PC-9 (cell line): Measurements from ENCODE around the gene SHTN1. TPM values are rescaled to one million over a fixed set of nuclear protein-coding genes. Genes with fewer than 3 reads are reported as not detected.

Experiments used
- BruUV-seq: library from RNA; stranded (reverse); fragments of 400-500 nt; replicated peaks from 2 replicates; lab custom pipeline; 2021; lab: Mats Ljungman, UMichigan
- CTCF ChIA-PET: fragments of 300-600 bp; sonication (Branson Sonifier 250); formaldehyde crosslinking; loops from one replicate; lab custom pipeline; 2022; ENCODE audit warnings: antibody characterized with exemption; lab: Charles Lee
- POLR2A ChIA-PET: fragments of 300-600 bp; sonication (Branson Sonifier 250); formaldehyde crosslinking; loops from one replicate; lab custom pipeline; 2022; ENCODE audit warnings: antibody characterized with exemption; ENCODE audit not compliant: unreplicated experiment; lab: Charles Lee
- DNase-seq, 2 experiments: peaks; one replicate each; pipeline versions ENCODE4 v3.0.0 to v3.0.0-alpha.2; 2015 to 2022; ENCODE audit warnings: mixed read lengths in 1 of 2
- H2AFZ ChIP-seq: fragments of 200-600 bp; sonication (generic); 2 replicates; pipeline ENCODE4 v1.8.1; 2017; ENCODE audit warnings: antibody characterized with exemption
- H3F3A ChIP-seq: fragments of 200-600 bp; sonication (generic); 2 replicates; pipeline ENCODE4 v1.8.1; 2017; ENCODE audit warnings: antibody characterized with exemption, mild to moderate bottlenecking, low read depth; ENCODE audit not compliant: insufficient read depth
- H3K27ac ChIP-seq: fragments of 200-600 bp; sonication (generic); 2 replicates; pipeline ENCODE4 v1.6.1; 2016; ENCODE audit warnings: mixed run types
- H3K27me3 ChIP-seq: fragments of 200-600 bp; sonication (generic); 2 replicates; pipeline ENCODE4 v1.6.1; 2016; ENCODE audit warnings: low read depth, mixed run types; ENCODE audit not compliant: insufficient read depth
- H3K36me3 ChIP-seq: fragments of 200-600 bp; sonication (generic); 2 replicates; pipeline ENCODE4 v1.6.1; 2016; ENCODE audit warnings: low read depth, mixed run types
- H3K4me1 ChIP-seq: fragments of 200-600 bp; sonication (generic); replicated peaks from 2 replicates; pipeline ENCODE4 v1.6.1; 2016; ENCODE audit warnings: mixed run types; ENCODE audit not compliant: insufficient read depth
- H3K4me2 ChIP-seq: fragments of 200-600 bp; sonication (generic); 2 replicates; pipeline ENCODE4 v1.6.1; 2017; ENCODE audit warnings: mixed run types
- H3K4me3 ChIP-seq: fragments of 200-600 bp; sonication (generic); 2 replicates; pipeline ENCODE4 v1.6.1; 2016; ENCODE audit warnings: mixed run types
- H3K79me2 ChIP-seq: fragments of 200-600 bp; sonication (generic); 2 replicates; pipeline ENCODE4 v1.6.1; 2017; ENCODE audit warnings: low read depth, mixed run types
- H3K9me2 ChIP-seq: fragments of 200-600 bp; sonication (generic); 2 replicates; pipeline ENCODE4 v1.8.1; 2017; ENCODE audit warnings: mild to moderate bottlenecking; ENCODE audit not compliant: insufficient read depth
- H3K9me3 ChIP-seq: fragments of 200-600 bp; sonication (generic); 2 replicates; pipeline ENCODE4 v1.8.1; 2016; ENCODE audit warnings: low read depth; ENCODE audit not compliant: insufficient read depth
- H4K20me1 ChIP-seq: fragments of 200-600 bp; sonication (generic); 2 replicates; pipeline ENCODE4 v1.8.1; 2017; ENCODE audit not compliant: insufficient read depth
- EZH2 ChIP-seq: fragments of 200-600 bp; sonication (generic); IDR thresholded peaks from 2 replicates; pipeline ENCODE4 v1.8.0; 2017; ENCODE audit warnings: antibody characterized with exemption, low read depth
- intact Hi-C: fragments of 100-400 bp; cut with micrococcal nuclease; formaldehyde crosslinking; loops from one replicate; pipeline ENCODE4 v1.10.0; 2022; ENCODE audit not compliant: unreplicated experiment
- total RNA-seq: library from RNA; stranded (reverse); gene quantifications from 2 replicates; pipeline ENCODE4 v1.2.3, GENCODE V29; 2021
- TF ChIP-seq, protein P1 (sequence below): fragments of 200-600 bp; sonication (generic); conservative IDR thresholded peaks from 2 replicates; pipeline ENCODE4 v1.6.1; 2017; ENCODE audit warnings: mixed run types, antibody characterized with exemption, mild to moderate bottlenecking, moderate library complexity

Gene SHTN1
- total RNA-seq, 1 experiment from 2014 or later: 33.6 TPM

DNA sequence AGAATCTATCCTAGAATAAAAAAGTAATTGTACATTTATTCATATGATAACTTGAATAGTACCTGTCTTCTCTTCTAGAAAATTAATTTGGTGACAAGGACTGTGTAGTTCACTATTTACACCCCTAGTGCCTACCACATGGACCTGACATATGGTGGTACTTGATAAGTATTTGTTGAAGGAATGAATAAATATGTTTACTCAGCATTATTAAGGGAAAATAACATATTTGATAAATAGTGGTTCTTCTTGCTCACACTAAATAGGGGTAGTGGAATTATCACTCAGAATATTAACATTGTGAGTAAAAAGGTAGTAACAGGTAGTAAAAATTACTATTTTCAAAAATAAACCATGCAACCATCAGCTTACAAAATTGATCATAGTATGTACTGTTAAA, 2.8 kb downstream of the SHTN1 start:
- no TSS peak for BruUV-seq

DNA sequence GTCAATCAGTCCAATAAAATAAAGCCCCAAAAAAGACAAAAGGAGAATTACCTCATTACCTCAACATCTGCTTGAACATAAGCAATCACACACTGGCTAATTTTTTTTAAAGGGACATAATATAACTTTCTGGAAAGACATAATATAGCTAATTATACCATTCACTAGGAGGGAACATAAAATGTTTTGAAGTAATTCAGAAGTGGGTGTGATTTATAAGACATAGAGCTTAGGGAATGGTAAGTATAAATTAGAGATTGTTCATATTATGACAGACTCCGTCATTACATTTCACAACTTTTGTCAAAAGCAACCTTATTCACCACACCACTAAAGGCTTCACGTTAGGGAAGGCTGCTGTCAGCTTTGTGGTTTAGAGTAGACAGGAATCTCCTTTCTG, 3.8 kb downstream of the SHTN1 start:
- no peak overlapping the region for H3K4me3 ChIP-seq
- no peaks in the 10 kb centered on the region for H3K9me3 ChIP-seq
- H3K4me1 ChIP-seq: peaks cover 27% of the 10 kb centered on the region
- BruUV-seq: no TSS peak
- TF ChIP-seq, protein P1, sequence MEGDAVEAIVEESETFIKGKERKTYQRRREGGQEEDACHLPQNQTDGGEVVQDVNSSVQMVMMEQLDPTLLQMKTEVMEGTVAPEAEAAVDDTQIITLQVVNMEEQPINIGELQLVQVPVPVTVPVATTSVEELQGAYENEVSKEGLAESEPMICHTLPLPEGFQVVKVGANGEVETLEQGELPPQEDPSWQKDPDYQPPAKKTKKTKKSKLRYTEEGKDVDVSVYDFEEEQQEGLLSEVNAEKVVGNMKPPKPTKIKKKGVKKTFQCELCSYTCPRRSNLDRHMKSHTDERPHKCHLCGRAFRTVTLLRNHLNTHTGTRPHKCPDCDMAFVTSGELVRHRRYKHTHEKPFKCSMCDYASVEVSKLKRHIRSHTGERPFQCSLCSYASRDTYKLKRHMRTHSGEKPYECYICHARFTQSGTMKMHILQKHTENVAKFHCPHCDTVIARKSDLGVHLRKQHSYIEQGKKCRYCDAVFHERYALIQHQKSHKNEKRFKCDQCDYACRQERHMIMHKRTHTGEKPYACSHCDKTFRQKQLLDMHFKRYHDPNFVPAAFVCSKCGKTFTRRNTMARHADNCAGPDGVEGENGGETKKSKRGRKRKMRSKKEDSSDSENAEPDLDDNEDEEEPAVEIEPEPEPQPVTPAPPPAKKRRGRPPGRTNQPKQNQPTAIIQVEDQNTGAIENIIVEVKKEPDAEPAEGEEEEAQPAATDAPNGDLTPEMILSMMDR: no peak
- no peak for TF ChIP-seq EZH2
- ChIA-PET POLR2A (no interaction called here), CTCF (no interaction called here)
- no peak overlapping the region for H3K27ac ChIP-seq
- H3K27me3 ChIP-seq: no peaks in the 10 kb centered on the region
- DNase-seq: no peak
- H3K9me2 ChIP-seq: no peaks in the 10 kb centered on the region
- H4K20me1 ChIP-seq: no peaks in the 10 kb centered on the region
- no peak overlapping the region for H2AFZ ChIP-seq
- H3K79me2 ChIP-seq: peaks cover 50% of the 10 kb centered on the region
- intact Hi-C loops: loop anchor here (10.0 kb wide), 2 partner anchors 164 to 196 kb away; no protein-coding TSS in a partner anchor
- H3K4me2 ChIP-seq: no peak overlapping the region
- no peaks in the 10 kb centered on the region for H3K36me3 ChIP-seq
- peaks cover 9% of the 10 kb centered on the region for H3F3A ChIP-seq

More for the DNA sequence above, 2.8 kb downstream of the SHTN1 start:
- TF ChIP-seq EZH2: no peak
- TF ChIP-seq, protein P1: no peak
- Histone ChIP-seq H3K9me3 (no peaks in the 10 kb centered on the region), H3K36me3 (no peaks in the 10 kb centered on the region), H3K27me3 (no peaks in the 10 kb centered on the region), H3K4me3 (no peak overlapping the region), H4K20me1 (no peaks in the 10 kb centered on the region), H3F3A (peaks cover 9% of the 10 kb centered on the region), H3K9me2 (no peaks in the 10 kb centered on the region), H3K4me2 (no peak overlapping the region), H3K27ac (no peak overlapping the region), H3K4me1 (peaks cover 35% of the 10 kb centered on the region), H2AFZ (no peak overlapping the region), H3K79me2 (peaks cover 50% of the 10 kb centered on the region)
- intact Hi-C loops: loop anchor here (10.0 kb wide), 2 partner anchors 163 to 197 kb away; no protein-coding TSS in a partner anchor
- CTCF ChIA-PET: no interaction called here
- no peak for DNase-seq
- POLR2A ChIA-PET: no interaction called here

DNA sequence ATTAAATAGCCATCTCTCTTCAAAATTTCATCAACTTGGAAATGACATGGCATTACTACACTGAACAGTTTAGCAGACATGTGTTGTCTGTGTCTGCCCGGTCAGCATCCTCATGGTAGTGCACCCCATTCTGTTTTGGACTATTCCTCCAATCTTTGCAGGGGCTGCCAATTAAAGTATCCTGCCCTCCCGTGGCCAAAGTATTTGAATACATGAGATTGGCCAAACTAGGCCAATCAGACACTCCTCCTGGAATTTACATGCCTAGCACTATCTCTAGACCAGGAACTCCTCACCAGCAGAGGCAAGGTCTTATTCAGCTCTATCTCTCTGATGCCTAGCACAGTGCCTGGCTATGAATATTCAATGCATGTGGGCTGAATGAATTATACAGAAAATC, 4.4 kb downstream of the SHTN1 start:
- BruUV-seq: no TSS peak
- Histone ChIP-seq H3K79me2 (peaks cover 50% of the 10 kb centered on the region), H2AFZ (no peak overlapping the region), H3K36me3 (no peaks in the 10 kb centered on the region), H3F3A (peaks cover 9% of the 10 kb centered on the region), H4K20me1 (no peaks in the 10 kb centered on the region), H3K27me3 (no peaks in the 10 kb centered on the region), H3K4me2 (no peak overlapping the region), H3K27ac (no peak overlapping the region), H3K4me1 (peaks cover 22% of the 10 kb centered on the region), H3K4me3 (no peak overlapping the region), H3K9me3 (no peaks in the 10 kb centered on the region), H3K9me2 (no peaks in the 10 kb centered on the region)
- DNase-seq: no peak
- intact Hi-C loops: loop anchor here (10.0 kb wide), 2 partner anchors 164 to 196 kb away; no protein-coding TSS in a partner anchor
- POLR2A ChIA-PET: no interaction called here
- CTCF ChIA-PET: no interaction called here
- no peak for TF ChIP-seq EZH2
- TF ChIP-seq, protein P1: no peak
